NB4 (cell line): ENCODE data around the gene SLC27A4.

Experiments
- CTCF ChIP-seq: IDR thresholded peaks from one replicate; pipeline ENCODE4 v1.5.1; 2012; ENCODE audit warnings: low read depth, low read length
- MAX ChIP-seq: IDR thresholded peaks from 2 replicates; pipeline ENCODE4 v1.6.1; 2011; ENCODE audit warnings: low read depth, low read length
- MYC ChIP-seq: IDR thresholded peaks from 2 replicates; pipeline ENCODE4 v1.6.1; 2011; ENCODE audit warnings: low read depth, low read length
- POLR2A ChIP-seq: IDR thresholded peaks from 2 replicates; pipeline ENCODE4 v1.6.1; 2011; ENCODE audit warnings: mild to moderate bottlenecking; ENCODE audit not compliant: insufficient read length; ENCODE audit errors: extremely low read depth

DNA sequence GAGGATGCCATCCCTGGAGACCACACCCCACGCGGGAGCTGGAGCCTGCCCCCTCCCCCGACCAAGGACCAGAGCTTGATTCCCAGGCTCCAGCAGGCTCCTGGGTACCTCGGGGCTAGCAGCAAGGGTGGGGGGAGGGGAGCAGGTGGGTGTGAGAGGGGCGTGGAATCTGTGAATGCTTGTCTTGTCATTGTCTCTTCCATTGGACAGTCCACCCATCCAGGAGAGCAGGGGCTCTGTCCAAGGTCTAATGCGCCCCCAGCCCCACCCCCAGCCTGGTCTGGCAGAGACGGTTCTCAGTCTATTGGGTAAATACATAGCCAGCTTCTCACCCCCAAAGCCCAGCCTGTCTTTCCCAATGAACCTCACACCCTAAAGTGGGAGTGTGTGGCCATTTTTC, 53.6 kb downstream of the SLC27A4 start:
- TF ChIP-seq MYC (no peak), CTCF (no peak), POLR2A (no peak), MAX (no peak)
